HL-60 (cell line): ENCODE results near the gene RNF169.
A peak's percentile ranks its signal among the peaks of the same experiment; 100 is the strongest.

ENCODE experiments used
- DNase-seq, 2 experiments: peaks; one replicate each; pipeline ENCODE4 v3.0.0-alpha.2; 2010 to 2020; ENCODE audit warnings: low read depth in 1 of 2, low spot score in 1 of 2
- H3K27ac ChIP-seq: fragments of 250-450 bp; sonication (Bioruptor Pico); replicated peaks from 2 replicates; pipeline ENCODE4 v1.5.1; 2020; ENCODE audit warnings: mild to moderate bottlenecking, moderate library complexity
- H3K27me3 ChIP-seq: fragments of 250-450 bp; sonication (Bioruptor Pico); 2 replicates; pipeline ENCODE4 v1.5.1; 2021; ENCODE audit warnings: mild to moderate bottlenecking, moderate library complexity; ENCODE audit not compliant: insufficient read depth, poor library complexity, severe bottlenecking
- H3K4me3 ChIP-seq: replicated peaks from 2 replicates; pipeline ENCODE4 v1.5.1; 2011; ENCODE audit warnings: mild to moderate bottlenecking, control low read depth, low read length; ENCODE audit not compliant: insufficient read depth
- GABPA ChIP-seq: IDR thresholded peaks from 2 replicates; pipeline ENCODE4 v1.6.1; 2012; ENCODE audit warnings: low read depth
- POLR2AphosphoS5 ChIP-seq: IDR thresholded peaks from 2 replicates; pipeline ENCODE4 v1.6.1; 2012; ENCODE audit warnings: low read depth
- SPI1 ChIP-seq: IDR thresholded peaks from 2 replicates; pipeline ENCODE4 v1.6.1; 2012; ENCODE audit warnings: low read depth, mild to moderate bottlenecking, borderline replicate concordance
- TF ChIP-seq, protein P1 (sequence below): IDR thresholded peaks from one replicate; pipeline ENCODE4 v1.5.1; 2011; ENCODE audit warnings: low read length, control low read depth, inconsistent platforms; ENCODE audit not compliant: insufficient read depth
- TF ChIP-seq, protein P2 (sequence below): IDR thresholded peaks from 2 replicates; pipeline ENCODE4 v1.6.1; 2012; ENCODE audit warnings: low read depth; ENCODE audit not compliant: insufficient replicate concordance

The RNF169 gene

DNA sequence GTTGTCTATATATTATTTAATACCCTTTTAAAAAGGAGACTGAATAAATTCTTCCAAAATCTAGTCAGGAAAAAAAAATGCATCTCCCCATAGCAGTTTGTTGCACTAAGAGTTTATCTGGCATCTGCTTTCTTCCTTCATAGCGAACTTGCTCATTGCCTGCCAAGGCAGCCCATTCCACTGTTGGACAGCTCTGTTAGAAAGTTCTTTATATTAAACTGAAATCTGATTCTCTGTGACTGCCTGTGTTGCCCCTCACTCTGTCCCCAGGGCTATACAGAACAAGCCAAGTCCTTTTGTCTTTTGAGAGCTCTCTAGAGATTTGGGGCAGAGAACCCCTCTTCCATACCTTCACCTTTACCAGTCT, 14.1 kb upstream of the RNF169 start:
- no peak for DNase-seq
- no peak for TF ChIP-seq GABPA
- no peak for TF ChIP-seq SPI1
- TF ChIP-seq, protein P1, sequence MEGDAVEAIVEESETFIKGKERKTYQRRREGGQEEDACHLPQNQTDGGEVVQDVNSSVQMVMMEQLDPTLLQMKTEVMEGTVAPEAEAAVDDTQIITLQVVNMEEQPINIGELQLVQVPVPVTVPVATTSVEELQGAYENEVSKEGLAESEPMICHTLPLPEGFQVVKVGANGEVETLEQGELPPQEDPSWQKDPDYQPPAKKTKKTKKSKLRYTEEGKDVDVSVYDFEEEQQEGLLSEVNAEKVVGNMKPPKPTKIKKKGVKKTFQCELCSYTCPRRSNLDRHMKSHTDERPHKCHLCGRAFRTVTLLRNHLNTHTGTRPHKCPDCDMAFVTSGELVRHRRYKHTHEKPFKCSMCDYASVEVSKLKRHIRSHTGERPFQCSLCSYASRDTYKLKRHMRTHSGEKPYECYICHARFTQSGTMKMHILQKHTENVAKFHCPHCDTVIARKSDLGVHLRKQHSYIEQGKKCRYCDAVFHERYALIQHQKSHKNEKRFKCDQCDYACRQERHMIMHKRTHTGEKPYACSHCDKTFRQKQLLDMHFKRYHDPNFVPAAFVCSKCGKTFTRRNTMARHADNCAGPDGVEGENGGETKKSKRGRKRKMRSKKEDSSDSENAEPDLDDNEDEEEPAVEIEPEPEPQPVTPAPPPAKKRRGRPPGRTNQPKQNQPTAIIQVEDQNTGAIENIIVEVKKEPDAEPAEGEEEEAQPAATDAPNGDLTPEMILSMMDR = no peak
- TF ChIP-seq, protein P2, sequence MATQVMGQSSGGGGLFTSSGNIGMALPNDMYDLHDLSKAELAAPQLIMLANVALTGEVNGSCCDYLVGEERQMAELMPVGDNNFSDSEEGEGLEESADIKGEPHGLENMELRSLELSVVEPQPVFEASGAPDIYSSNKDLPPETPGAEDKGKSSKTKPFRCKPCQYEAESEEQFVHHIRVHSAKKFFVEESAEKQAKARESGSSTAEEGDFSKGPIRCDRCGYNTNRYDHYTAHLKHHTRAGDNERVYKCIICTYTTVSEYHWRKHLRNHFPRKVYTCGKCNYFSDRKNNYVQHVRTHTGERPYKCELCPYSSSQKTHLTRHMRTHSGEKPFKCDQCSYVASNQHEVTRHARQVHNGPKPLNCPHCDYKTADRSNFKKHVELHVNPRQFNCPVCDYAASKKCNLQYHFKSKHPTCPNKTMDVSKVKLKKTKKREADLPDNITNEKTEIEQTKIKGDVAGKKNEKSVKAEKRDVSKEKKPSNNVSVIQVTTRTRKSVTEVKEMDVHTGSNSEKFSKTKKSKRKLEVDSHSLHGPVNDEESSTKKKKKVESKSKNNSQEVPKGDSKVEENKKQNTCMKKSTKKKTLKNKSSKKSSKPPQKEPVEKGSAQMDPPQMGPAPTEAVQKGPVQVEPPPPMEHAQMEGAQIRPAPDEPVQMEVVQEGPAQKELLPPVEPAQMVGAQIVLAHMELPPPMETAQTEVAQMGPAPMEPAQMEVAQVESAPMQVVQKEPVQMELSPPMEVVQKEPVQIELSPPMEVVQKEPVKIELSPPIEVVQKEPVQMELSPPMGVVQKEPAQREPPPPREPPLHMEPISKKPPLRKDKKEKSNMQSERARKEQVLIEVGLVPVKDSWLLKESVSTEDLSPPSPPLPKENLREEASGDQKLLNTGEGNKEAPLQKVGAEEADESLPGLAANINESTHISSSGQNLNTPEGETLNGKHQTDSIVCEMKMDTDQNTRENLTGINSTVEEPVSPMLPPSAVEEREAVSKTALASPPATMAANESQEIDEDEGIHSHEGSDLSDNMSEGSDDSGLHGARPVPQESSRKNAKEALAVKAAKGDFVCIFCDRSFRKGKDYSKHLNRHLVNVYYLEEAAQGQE = no peak
- no peak for TF ChIP-seq POLR2AphosphoS5
- H3K27me3 ChIP-seq = peaks cover 38% of the 10 kb centered on the region
- H3K27ac ChIP-seq = no peak overlapping the region
- H3K4me3 ChIP-seq = no peak overlapping the region

DNA sequence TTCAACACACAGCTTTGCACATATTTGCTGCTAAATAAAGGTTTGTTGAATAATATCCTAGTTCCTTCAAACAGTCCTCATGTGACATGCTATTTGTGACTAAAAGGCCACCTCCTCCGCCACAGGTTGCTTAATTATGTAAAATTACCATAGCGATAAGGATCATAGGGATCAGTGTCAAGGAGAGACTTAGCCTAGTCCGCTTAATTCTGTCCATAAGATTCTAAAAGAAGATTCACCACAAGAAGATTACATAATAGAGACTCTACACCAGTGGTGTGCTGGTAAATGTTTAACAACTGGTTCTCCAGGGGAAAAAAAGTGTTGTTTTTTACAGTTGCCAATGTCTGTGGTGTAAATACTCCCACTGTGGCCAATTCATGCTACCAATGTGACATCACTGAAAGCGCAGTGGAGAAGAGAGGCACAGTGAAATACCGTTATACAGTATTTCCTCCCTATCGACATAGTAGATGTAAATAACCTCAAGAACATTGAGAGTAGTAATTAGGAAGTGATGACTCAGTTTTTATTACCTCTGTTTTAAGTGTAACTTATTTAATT, 13.2 kb upstream of the RNF169 start:
- H3K4me3 ChIP-seq = no peak overlapping the region
- TF ChIP-seq POLR2AphosphoS5 (no peak), SPI1 (no peak), GABPA (no peak)
- TF ChIP-seq, protein P1 = no peak
- TF ChIP-seq, protein P2 = no peak
- peak in 1 of 2 experiments; percentile 69 for DNase-seq
- H3K27ac ChIP-seq = no peak overlapping the region
- peaks cover 29% of the 10 kb centered on the region for H3K27me3 ChIP-seq

DNA sequence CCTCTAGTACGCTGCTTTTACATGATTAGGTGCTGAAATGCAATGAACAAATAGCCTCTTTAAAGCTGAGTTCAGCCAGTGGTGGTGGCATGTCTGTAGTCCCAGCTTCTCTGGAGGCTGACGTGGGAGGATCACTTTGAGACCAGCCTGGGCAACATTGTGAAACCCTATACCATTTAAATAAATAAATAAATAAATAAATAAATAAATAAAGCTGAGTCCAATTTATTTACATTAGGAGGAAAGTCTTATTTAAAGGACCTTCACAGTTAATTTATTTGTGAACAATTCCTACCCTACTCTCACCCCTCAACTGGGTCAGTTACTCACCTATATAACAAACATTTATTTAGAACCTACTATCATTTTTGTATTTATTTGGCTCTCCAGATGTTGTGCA, 12.6 kb upstream of the RNF169 start:
- TF ChIP-seq SPI1 = no peak
- TF ChIP-seq GABPA = no peak
- no peak for TF ChIP-seq POLR2AphosphoS5
- no peak for DNase-seq
- Histone ChIP-seq H3K27ac (no peak overlapping the region), H3K27me3 (peaks cover 24% of the 10 kb centered on the region), H3K4me3 (no peak overlapping the region)

DNA sequence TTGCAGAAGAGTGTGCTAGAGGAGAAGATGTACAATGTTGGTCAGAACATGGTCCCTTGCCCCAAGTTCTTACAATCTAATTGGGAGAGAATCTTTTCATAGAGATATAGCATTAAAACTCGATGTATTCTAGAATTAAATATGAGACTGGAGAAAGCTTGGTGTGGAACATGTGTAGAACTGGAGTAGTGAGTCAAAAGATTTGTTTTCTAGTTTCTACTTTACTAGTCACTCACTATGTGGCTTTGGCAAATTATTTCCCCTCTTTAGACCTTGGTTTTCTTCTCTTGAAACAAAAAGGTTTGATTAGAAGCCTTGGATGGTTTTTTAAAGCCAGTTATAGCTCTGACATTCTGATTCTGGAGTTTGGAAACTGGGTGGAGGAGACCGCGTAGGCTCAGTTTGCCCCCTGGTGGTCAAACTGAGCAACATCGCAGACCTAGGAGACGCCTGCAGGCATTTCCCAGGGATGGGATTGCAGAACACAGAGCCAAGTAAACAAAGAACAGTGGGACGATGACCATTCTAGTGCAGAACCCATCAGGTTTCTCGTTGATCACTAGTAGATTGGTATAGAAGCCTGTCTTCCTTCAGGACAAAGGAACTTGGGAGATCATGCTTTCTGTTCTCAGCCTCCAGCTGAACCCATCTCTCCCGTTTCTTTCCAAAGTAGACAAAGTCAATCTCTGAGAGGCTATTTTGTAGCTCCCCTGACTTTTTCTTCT, 8.9 kb upstream of the RNF169 start:
- TF ChIP-seq POLR2AphosphoS5 = no peak
- TF ChIP-seq, protein P1 = peak; percentile 79
- Histone ChIP-seq H3K27ac (no peak overlapping the region), H3K4me3 (no peak overlapping the region), H3K27me3 (peaks cover 6% of the 10 kb centered on the region)
- DNase-seq = peak; percentile 38 to 40
